GM23338 (cell line): ENCODE data around the gene DPYSL3. TPM values are rescaled to one million over a fixed set of nuclear protein-coding genes. Genes with fewer than 3 reads are reported as not detected.

Source experiments
- ATAC-seq: fragments of 200-7000 bp; cut with Tn5 transposase; 3 replicates; pipeline ENCODE4 v1.9.1; 2020
- DNase-seq: peaks from one replicate; pipeline ENCODE4 v3.0.0-alpha.2; 2015; ENCODE audit warnings: low spot score
- H2AFZ ChIP-seq: fragments of 200-600 bp; sonication (generic); 2 replicates; pipeline ENCODE4 v1.8.0; 2016; ENCODE audit warnings: antibody characterized with exemption, mild to moderate bottlenecking, moderate library complexity
- H3F3A ChIP-seq: fragments of 200-600 bp; sonication (generic); replicated peaks from 2 replicates; pipeline ENCODE4 v1.8.0; 2017; ENCODE audit warnings: antibody characterized with exemption, mixed run types, low read depth
- H3K27ac ChIP-seq: fragments of 200-600 bp; sonication (generic); 2 replicates; pipeline ENCODE4 v1.6.1; 2016; ENCODE audit warnings: low read depth
- H3K27me3 ChIP-seq: fragments of 200-600 bp; sonication (generic); 2 replicates; pipeline ENCODE4 v1.8.0; 2016; ENCODE audit warnings: mild to moderate bottlenecking, mixed run types, moderate library complexity; ENCODE audit not compliant: insufficient read depth
- H3K36me3 ChIP-seq: fragments of 200-600 bp; sonication (generic); 2 replicates; pipeline ENCODE4 v1.8.0; 2016; ENCODE audit warnings: mild to moderate bottlenecking; ENCODE audit not compliant: insufficient read depth
- H3K4me1 ChIP-seq: fragments of 200-600 bp; sonication (generic); 2 replicates; pipeline ENCODE4 v1.8.0; 2016; ENCODE audit warnings: mild to moderate bottlenecking, moderate library complexity; ENCODE audit not compliant: insufficient read depth
- H3K4me2 ChIP-seq: fragments of 200-600 bp; sonication (generic); 2 replicates; pipeline ENCODE4 v1.7.1; 2017; ENCODE audit warnings: mixed run types
- H3K4me3 ChIP-seq: fragments of 200-600 bp; sonication (generic); 2 replicates; pipeline ENCODE4 v1.6.1; 2016; ENCODE audit warnings: mixed run types
- H3K79me2 ChIP-seq: fragments of 200-600 bp; sonication (generic); replicated peaks from 2 replicates; pipeline ENCODE4 v1.8.0; 2017; ENCODE audit warnings: mild to moderate bottlenecking; ENCODE audit not compliant: insufficient read depth
- H3K9me2 ChIP-seq: fragments of 200-600 bp; sonication (generic); 2 replicates; pipeline ENCODE4 v1.8.0; 2017; ENCODE audit not compliant: insufficient read depth
- H4K20me1 ChIP-seq: fragments of 200-600 bp; sonication (generic); replicated peaks from 2 replicates; pipeline ENCODE4 v1.8.0; 2017; ENCODE audit warnings: mild to moderate bottlenecking; ENCODE audit not compliant: insufficient read depth
- H3K27ac Mint-ChIP-seq: 2 replicates; pipeline ENCODE4 v1.8.0; 2020; ENCODE audit warnings: inconsistent platforms, mild to moderate bottlenecking, moderate library complexity, mixed read lengths
- H3K27me3 Mint-ChIP-seq: 3 replicates; pipeline ENCODE4 v1.8.0; 2022; ENCODE audit warnings: low read depth, mild to moderate bottlenecking, moderate library complexity, mixed read lengths, inconsistent platforms; ENCODE audit not compliant: insufficient read depth, poor library complexity
- H3K36me3 Mint-ChIP-seq: 3 replicates; pipeline ENCODE4 v1.8.0; 2021; ENCODE audit warnings: low read depth, mild to moderate bottlenecking, inconsistent platforms, moderate library complexity, mixed read lengths
- H3K4me1 Mint-ChIP-seq: 3 replicates; pipeline ENCODE4 v1.8.0; 2020; ENCODE audit warnings: mild to moderate bottlenecking, inconsistent platforms, mixed read lengths
- H3K4me3 Mint-ChIP-seq: 3 replicates; pipeline ENCODE4 v1.8.0; 2021; ENCODE audit warnings: moderate library complexity, mild to moderate bottlenecking, inconsistent platforms, mixed read lengths
- H3K9me3 Mint-ChIP-seq: 3 replicates; pipeline ENCODE4 v1.8.0; 2020; ENCODE audit warnings: moderate library complexity, mild to moderate bottlenecking, inconsistent platforms, mixed read lengths
- NANOG ChIP-seq: IDR thresholded peaks from 2 replicates; pipeline ENCODE4 v1.6.1; 2016; ENCODE audit warnings: antibody characterized with exemption, borderline replicate concordance
- polyA plus RNA-seq: library from polyadenylated mRNA; unstranded; fragments of >200 nt; fragmentation: Nextera tagmentation; extraction: Ambion mirVana; gene quantifications from 2 replicates; pipeline ENCODE4 v1.2.1, GENCODE V29; 2016
- total RNA-seq: library from RNA; depleted of rRNA; stranded (reverse); fragments of >200 nt; shearing (Covaris generic); gene quantifications from 2 replicates; pipeline ENCODE4 v1.2.3, GENCODE V29; 2014
- TF ChIP-seq, protein P1 (sequence below): IDR thresholded peaks from one replicate; pipeline ENCODE4 v1.6.1; 2018; ENCODE audit warnings: antibody characterized with exemption; ENCODE audit not compliant: unreplicated experiment
- TF ChIP-seq, protein P2 (sequence below): fragments of 250-450 bp; sonication (Bioruptor Pico); IDR thresholded peaks from 2 replicates; pipeline ENCODE4 v1.5.0; 2020; ENCODE audit warnings: mild to moderate bottlenecking, moderate library complexity

Gene DPYSL3
- total and polyA plus RNA-seq, 2 experiments from 2014 or later: 97.6 to 455 TPM

DNA sequence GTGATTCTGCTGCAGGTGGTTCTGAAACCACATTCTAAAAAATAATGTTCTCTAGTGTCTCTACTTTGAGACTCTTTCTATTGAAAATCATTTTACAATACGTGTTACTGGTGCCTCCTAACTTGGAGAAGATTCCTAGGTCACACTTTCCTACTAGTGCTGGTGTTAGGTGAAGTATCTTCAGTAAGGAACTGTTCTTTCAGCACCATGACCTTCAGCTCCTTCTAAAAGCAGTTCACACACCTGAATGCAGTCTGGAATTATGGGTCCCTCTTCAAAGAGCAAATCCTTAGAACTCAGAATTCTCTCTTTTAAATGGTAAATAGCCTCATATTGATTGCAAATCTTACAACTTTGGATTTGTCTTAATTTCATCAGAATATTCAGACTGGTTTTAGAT, 10.6 kb upstream of the DPYSL3 start:
- Mint-ChIP-seq H3K9me3 (no peaks in the 10 kb centered on the region), H3K4me3 (no peak overlapping the region), H3K4me1 (peaks cover 33% of the 10 kb centered on the region), H3K36me3 (no peaks in the 10 kb centered on the region), H3K27me3 (no peaks in the 10 kb centered on the region), H3K27ac (no peak overlapping the region)
- DNase-seq: peak; percentile 68
- no peaks in the 10 kb centered on the region for H3F3A ChIP-seq
- peaks cover 24% of the 10 kb centered on the region for H3K4me1 ChIP-seq
- no peak overlapping the region for H3K4me3 ChIP-seq
- no peak for TF ChIP-seq NANOG
- TF ChIP-seq, protein P1, sequence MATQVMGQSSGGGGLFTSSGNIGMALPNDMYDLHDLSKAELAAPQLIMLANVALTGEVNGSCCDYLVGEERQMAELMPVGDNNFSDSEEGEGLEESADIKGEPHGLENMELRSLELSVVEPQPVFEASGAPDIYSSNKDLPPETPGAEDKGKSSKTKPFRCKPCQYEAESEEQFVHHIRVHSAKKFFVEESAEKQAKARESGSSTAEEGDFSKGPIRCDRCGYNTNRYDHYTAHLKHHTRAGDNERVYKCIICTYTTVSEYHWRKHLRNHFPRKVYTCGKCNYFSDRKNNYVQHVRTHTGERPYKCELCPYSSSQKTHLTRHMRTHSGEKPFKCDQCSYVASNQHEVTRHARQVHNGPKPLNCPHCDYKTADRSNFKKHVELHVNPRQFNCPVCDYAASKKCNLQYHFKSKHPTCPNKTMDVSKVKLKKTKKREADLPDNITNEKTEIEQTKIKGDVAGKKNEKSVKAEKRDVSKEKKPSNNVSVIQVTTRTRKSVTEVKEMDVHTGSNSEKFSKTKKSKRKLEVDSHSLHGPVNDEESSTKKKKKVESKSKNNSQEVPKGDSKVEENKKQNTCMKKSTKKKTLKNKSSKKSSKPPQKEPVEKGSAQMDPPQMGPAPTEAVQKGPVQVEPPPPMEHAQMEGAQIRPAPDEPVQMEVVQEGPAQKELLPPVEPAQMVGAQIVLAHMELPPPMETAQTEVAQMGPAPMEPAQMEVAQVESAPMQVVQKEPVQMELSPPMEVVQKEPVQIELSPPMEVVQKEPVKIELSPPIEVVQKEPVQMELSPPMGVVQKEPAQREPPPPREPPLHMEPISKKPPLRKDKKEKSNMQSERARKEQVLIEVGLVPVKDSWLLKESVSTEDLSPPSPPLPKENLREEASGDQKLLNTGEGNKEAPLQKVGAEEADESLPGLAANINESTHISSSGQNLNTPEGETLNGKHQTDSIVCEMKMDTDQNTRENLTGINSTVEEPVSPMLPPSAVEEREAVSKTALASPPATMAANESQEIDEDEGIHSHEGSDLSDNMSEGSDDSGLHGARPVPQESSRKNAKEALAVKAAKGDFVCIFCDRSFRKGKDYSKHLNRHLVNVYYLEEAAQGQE: peak; percentile 63
- TF ChIP-seq, protein P2, sequence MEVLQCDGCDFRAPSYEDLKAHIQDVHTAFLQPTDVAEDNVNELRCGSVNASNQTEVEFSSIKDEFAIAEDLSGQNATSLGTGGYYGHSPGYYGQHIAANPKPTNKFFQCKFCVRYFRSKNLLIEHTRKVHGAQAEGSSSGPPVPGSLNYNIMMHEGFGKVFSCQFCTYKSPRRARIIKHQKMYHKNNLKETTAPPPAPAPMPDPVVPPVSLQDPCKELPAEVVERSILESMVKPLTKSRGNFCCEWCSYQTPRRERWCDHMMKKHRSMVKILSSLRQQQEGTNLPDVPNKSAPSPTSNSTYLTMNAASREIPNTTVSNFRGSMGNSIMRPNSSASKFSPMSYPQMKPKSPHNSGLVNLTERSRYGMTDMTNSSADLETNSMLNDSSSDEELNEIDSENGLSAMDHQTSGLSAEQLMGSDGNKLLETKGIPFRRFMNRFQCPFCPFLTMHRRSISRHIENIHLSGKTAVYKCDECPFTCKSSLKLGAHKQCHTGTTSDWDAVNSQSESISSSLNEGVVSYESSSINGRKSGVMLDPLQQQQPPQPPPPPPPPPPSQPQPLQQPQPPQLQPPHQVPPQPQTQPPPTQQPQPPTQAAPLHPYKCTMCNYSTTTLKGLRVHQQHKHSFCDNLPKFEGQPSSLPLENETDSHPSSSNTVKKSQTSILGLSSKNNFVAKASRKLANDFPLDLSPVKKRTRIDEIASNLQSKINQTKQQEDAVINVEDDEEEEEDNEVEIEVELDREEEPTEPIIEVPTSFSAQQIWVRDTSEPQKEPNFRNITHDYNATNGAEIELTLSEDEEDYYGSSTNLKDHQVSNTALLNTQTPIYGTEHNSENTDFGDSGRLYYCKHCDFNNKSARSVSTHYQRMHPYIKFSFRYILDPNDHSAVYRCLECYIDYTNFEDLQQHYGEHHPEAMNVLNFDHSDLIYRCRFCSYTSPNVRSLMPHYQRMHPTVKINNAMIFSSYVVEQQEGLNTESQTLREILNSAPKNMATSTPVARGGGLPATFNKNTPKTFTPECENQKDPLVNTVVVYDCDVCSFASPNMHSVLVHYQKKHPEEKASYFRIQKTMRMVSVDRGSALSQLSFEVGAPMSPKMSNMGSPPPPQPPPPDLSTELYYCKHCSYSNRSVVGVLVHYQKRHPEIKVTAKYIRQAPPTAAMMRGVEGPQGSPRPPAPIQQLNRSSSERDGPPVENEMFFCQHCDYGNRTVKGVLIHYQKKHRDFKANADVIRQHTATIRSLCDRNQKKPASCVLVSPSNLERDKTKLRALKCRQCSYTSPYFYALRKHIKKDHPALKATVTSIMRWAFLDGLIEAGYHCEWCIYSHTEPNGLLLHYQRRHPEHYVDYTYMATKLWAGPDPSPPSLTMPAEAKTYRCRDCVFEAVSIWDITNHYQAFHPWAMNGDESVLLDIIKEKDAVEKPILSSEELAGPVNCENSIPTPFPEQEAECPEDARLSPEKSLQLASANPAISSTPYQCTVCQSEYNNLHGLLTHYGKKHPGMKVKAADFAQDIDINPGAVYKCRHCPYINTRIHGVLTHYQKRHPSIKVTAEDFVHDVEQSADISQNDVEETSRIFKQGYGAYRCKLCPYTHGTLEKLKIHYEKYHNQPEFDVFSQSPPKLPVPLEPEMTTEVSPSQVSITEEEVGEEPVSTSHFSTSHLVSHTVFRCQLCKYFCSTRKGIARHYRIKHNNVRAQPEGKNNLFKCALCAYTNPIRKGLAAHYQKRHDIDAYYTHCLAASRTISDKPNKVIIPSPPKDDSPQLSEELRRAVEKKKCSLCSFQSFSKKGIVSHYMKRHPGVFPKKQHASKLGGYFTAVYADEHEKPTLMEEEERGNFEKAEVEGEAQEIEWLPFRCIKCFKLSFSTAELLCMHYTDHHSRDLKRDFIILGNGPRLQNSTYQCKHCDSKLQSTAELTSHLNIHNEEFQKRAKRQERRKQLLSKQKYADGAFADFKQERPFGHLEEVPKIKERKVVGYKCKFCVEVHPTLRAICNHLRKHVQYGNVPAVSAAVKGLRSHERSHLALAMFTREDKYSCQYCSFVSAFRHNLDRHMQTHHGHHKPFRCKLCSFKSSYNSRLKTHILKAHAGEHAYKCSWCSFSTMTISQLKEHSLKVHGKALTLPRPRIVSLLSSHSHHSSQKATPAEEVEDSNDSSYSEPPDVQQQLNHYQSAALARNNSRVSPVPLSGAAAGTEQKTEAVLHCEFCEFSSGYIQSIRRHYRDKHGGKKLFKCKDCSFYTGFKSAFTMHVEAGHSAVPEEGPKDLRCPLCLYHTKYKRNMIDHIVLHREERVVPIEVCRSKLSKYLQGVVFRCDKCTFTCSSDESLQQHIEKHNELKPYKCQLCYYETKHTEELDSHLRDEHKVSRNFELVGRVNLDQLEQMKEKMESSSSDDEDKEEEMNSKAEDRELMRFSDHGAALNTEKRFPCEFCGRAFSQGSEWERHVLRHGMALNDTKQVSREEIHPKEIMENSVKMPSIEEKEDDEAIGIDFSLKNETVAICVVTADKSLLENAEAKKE: peak; percentile 92
- no peaks in the 10 kb centered on the region for H4K20me1 ChIP-seq
- peak; percentile 88 for ATAC-seq
- H3K27me3 ChIP-seq: no peaks in the 10 kb centered on the region
- H3K79me2 ChIP-seq: no peaks in the 10 kb centered on the region
- no peaks in the 10 kb centered on the region for H3K36me3 ChIP-seq
- H2AFZ ChIP-seq: no peak overlapping the region
- H3K27ac ChIP-seq: no peak overlapping the region
- H3K4me2 ChIP-seq: no peak overlapping the region
- H3K9me2 ChIP-seq: no peaks in the 10 kb centered on the region
